ENCODE data around the gene TRA2A. TPM values are rescaled to one million over a fixed set of nuclear protein-coding genes. Genes with fewer than 3 reads are reported as not detected.

The TRA2A gene
- total and polyA plus RNA-seq, 9 of the 15 experiments (the other 6 are each of a cell fraction or from before 2014, with no cell fraction given): 22.7 to 210 (median 73.9) TPM

- TF ChIP-seq ZBTB17 (CRISPR knock-in tag; IDR thresholded peaks at IDR 0.05): peak; percentile 26; the same call in 1 of the 2 replicates
- TF ChIP-seq SREBF1 (IDR thresholded peaks at IDR 0.05; ENCODE audit: borderline replicate concordance, low read depth, low read length): no peak
- TF ChIP-seq MTF1 (CRISPR knock-in tag; IDR thresholded peaks at IDR 0.05; ENCODE audit: borderline replicate concordance): no peak
- no peak for TF ChIP-seq MTA2 (IDR thresholded peaks at IDR 0.05; ENCODE audit: low read depth)
- no peak for TF ChIP-seq ZBTB34 (CRISPR knock-in tag; IDR thresholded peaks at IDR 0.05)
- peak; percentile 57; the same call in 1 of the 2 replicates for TF ChIP-seq CXXC5 (CRISPR knock-in tag; IDR thresholded peaks at IDR 0.05)
- no peak for TF ChIP-seq NFE2L1 (tag; IDR thresholded peaks at IDR 0.05; ENCODE audit: borderline replicate concordance, low read depth)
- TF ChIP-seq ZNF184 (CRISPR knock-in tag; IDR thresholded peaks at IDR 0.05): no peak
- no peak for TF ChIP-seq E4F1 (CRISPR knock-in tag; IDR thresholded peaks at IDR 0.05; ENCODE audit: borderline replicate concordance)
- peak; percentile 18; the same call in 1 of the 2 replicates for TF ChIP-seq ZBTB33 (CRISPR knock-in tag; IDR thresholded peaks at IDR 0.05)
- TF ChIP-seq NRF1 (conservative IDR thresholded peaks at IDR 0.05 in 1 of 2, IDR thresholded peaks at IDR 0.05 in 1 of 2): peak in 1 of 2 experiments; percentile 19; a peak in 2 of 4 replicates
- TF ChIP-seq EP400 (IDR thresholded peaks at IDR 0.05): peak; percentile 32; the same call in 1 of the 2 replicates
- TF ChIP-seq ADNP (tag; IDR thresholded peaks at IDR 0.05): no peak
- TF ChIP-seq PTRF (tag; IDR thresholded peaks at IDR 0.05): no peak
- peak in 1 of 2 experiments; percentile 11; a peak in 2 of 4 replicates for TF ChIP-seq MAZ (CRISPR knock-in tag; conservative IDR thresholded peaks at IDR 0.05 in 1 of 2, IDR thresholded peaks at IDR 0.05 in 1 of 2)
- TF ChIP-seq NEUROD1 (IDR thresholded peaks at IDR 0.05; ENCODE audit: borderline replicate concordance, low read depth, low read length, partially characterized antibody): no peak
- TF ChIP-seq ETV6 (IDR thresholded peaks at IDR 0.05; ENCODE audit: borderline replicate concordance in 1 of 2, low read depth in 2 of 2, low read length in 1 of 2): no peak
- TF ChIP-seq ETV6 (CRISPR knock-in tag; IDR thresholded peaks at IDR 0.05; ENCODE audit: borderline replicate concordance): no peak
- no peak for TF ChIP-seq STAG1 (CRISPR knock-in tag; IDR thresholded peaks at IDR 0.05; ENCODE audit: borderline replicate concordance)
- TF ChIP-seq ZBTB7A (IDR thresholded peaks at IDR 0.05; ENCODE audit: borderline replicate concordance, control insufficient read depth, low read depth, low read length): peak; percentile 61; the same call in 1 of the 2 replicates
Observed at GRCh38 chr7:23469150-23469960, 62.4 kb downstream of the TRA2A start (continued).

All from K562 (cell line).